ENCODE data around the gene DEPP1.

DNA sequence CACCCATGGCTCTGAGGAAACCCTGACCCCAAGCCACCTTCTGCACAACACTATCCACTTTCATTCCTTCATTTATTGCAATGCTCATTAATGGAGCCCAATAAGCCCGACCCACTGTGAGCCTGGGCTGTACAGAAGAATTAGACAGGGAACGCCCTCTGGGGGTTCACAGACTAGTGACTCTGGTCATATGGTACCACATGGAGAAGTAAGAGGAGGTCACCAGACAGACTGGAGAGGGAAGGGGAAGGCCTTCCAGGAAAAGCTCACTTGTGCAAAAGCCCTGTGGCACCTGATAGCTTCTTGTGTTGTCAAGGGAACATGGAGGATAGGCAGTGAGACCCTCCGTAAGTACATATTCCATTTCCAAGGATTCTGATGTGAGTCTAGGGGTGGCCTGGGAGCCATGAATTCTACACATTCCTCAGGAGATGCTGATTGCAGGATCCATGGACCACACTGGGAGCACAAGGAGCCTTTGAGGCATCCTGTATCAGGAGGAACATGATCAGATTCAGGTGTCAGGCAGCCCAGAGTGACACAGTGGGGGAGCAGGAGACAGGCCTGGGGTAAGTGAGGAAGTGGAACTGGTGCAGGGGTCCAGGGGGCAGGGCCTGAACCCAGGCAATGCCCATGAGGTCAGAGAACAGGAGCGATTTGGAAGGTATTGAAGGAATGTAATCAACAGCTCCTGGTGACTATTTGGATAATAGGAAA lies 47.5 kb downstream of the DEPP1 start:
- TF ChIP-seq REST (IDR thresholded peaks at IDR 0.05) (no peak), POLR2A (IDR thresholded peaks at IDR 0.05; ENCODE audit: low read length) (no peak), RAD21 (conservative IDR thresholded peaks at IDR 0.05 in 1 of 2, IDR thresholded peaks at IDR 0.05 in 1 of 2) (no peak), JUNB (IDR thresholded peaks at IDR 0.05) (no peak)
